HTERT RPE-1 (cell line): ENCODE data around the gene DUSP16.
"Not testable (repeated sequence)": the region's sequence is repeated elsewhere in the genome, so short reads cannot be mapped to it uniquely, and the experiment has no call there.

ENCODE experiments used
- in situ Hi-C: fragments of 300-500 bp; cut with MboI; formaldehyde crosslinking; loops from 4 replicates; pipeline ENCODE4 v1.14.3; 2020; ENCODE audit warnings: low sequenced_read_pairs

Gene DUSP16

GRCh38 chr12:12562585-12563261 lies at the start of gene DUSP16:
Gene DUSP16, minus strand, starts transcription at chr12:12562863. Its CDS starts 41,765 bp downstream, at chr12:12521098.
- in situ Hi-C loops = no loop called here

- in situ Hi-C loops = no loop called here
Measured at GRCh38 chr12:12612358-12612757, 49.7 kb upstream of the DUSP16 start.

GRCh38 chr12:12611512-12612306 lies 49.0 kb upstream of the DUSP16 start, which contains the start of gene CREBL2:
Gene CREBL2, plus strand, starts transcription at chr12:12611876. Its CDS starts 297 bp downstream, at chr12:12612173.
- in situ Hi-C loops = no loop called here

- in situ Hi-C loops = no loop called here
Measured at GRCh38 chr12:12610711-12611110, 48.0 kb upstream of the DUSP16 start.

GRCh38 chr12:12609692-12610091 lies 47.0 kb upstream of the DUSP16 start:
- in situ Hi-C loops = no loop called here

GRCh38 chr12:12608557-12608957 lies 45.9 kb upstream of the DUSP16 start:
- in situ Hi-C loops = no loop called here

- in situ Hi-C loops = no loop called here
Measured at GRCh38 chr12:12606781-12607589, 44.3 kb upstream of the DUSP16 start.

GRCh38 chr12:12604740-12605139 lies 42.1 kb upstream of the DUSP16 start:
- in situ Hi-C loops = no loop called here

GRCh38 chr12:12600659-12601058 lies 38.0 kb upstream of the DUSP16 start:
- in situ Hi-C loops = no loop called here

GRCh38 chr12:12599750-12600643 lies 37.3 kb upstream of the DUSP16 start:
- in situ Hi-C loops = no loop called here

- in situ Hi-C loops = no loop called here
Measured at GRCh38 chr12:12598864-12599263, 36.2 kb upstream of the DUSP16 start.

GRCh38 chr12:12596598-12596997 lies 33.9 kb upstream of the DUSP16 start:
- in situ Hi-C loops = not testable (repeated sequence)

GRCh38 chr12:12595929-12596328 lies 33.3 kb upstream of the DUSP16 start:
- in situ Hi-C loops = not testable (repeated sequence)

- in situ Hi-C loops = no loop called here
Measured at GRCh38 chr12:12592930-12593329, 30.3 kb upstream of the DUSP16 start.

- in situ Hi-C loops = no loop called here
Measured at GRCh38 chr12:12590961-12591360, 28.3 kb upstream of the DUSP16 start.

- in situ Hi-C loops = not testable (repeated sequence)
Measured at GRCh38 chr12:12588436-12588835, 25.8 kb upstream of the DUSP16 start.

GRCh38 chr12:12587878-12588277 lies 25.2 kb upstream of the DUSP16 start:
- in situ Hi-C loops = no loop called here

GRCh38 chr12:12586879-12587675 lies 24.4 kb upstream of the DUSP16 start:
- in situ Hi-C loops = no loop called here

GRCh38 chr12:12585115-12585863 lies 22.6 kb upstream of the DUSP16 start:
- in situ Hi-C loops = no loop called here
